Suprapubic skin (tissue), 4 donors: ENCODE data around the gene AGAP6. TPM values are rescaled to one million over a fixed set of nuclear protein-coding genes. Genes with fewer than 3 reads are reported as not detected.
"Not testable (repeated sequence)": the region's sequence is repeated elsewhere in the genome, so short reads cannot be mapped to it uniquely, and the experiment has no call there.

ENCODE experiments used
- DNase-seq, 2 donors: peaks; one replicate each; pipeline ENCODE4 v3.0.0-alpha.2; 2019; ENCODE audit warnings: low spot score in 2 of 2
- H3K27ac ChIP-seq: fragments of 200-600 bp; sonication (generic); one replicate; pipeline ENCODE4 v1.5.1; 2019
- H3K27me3 ChIP-seq: fragments of 200-600 bp; sonication (generic); one replicate; pipeline ENCODE4 v1.5.1; 2019
- H3K36me3 ChIP-seq: fragments of 200-600 bp; sonication (generic); one replicate; pipeline ENCODE4 v1.5.1; 2019
- H3K4me1 ChIP-seq: fragments of 200-600 bp; sonication (generic); one replicate; pipeline ENCODE4 v1.5.1; 2019
- H3K4me3 ChIP-seq: fragments of 200-600 bp; sonication (generic); one replicate; pipeline ENCODE4 v1.5.1; 2019; ENCODE audit warnings: mild to moderate bottlenecking
- H3K9me3 ChIP-seq: fragments of 200-600 bp; sonication (generic); one replicate; pipeline ENCODE4 v1.5.1; 2019
- EP300 ChIP-seq: sonication (generic); formaldehyde crosslinking; IDR thresholded peaks from one replicate; pipeline ENCODE4 v1.6.1; 2017; ENCODE audit warnings: antibody characterized with exemption
- POLR2A ChIP-seq, 2 donors: fragments of 450-650 bp; IDR thresholded peaks; one replicate each; pipeline ENCODE4 v1.6.1; 2017; ENCODE audit warnings: antibody characterized with exemption in 2 of 2, mild to moderate bottlenecking in 2 of 2, moderate library complexity in 2 of 2
- POLR2AphosphoS5 ChIP-seq, 3 donors: sonication (generic); formaldehyde crosslinking; IDR thresholded peaks; one replicate each; pipeline ENCODE4 v1.6.1; 2017; ENCODE audit warnings: antibody characterized with exemption in 3 of 3
- WGBS: methylation state at CpG from one replicate; pipeline ENCODE4 v1.1.5; 2018; 5-methylcytosine and 5-hydroxymethylcytosine counted together
- total RNA-seq, 4 donors: library from RNA; depleted of rRNA; stranded (reverse); fragments of >200 nt; gene quantifications; one replicate each; pipeline ENCODE4 v1.1.0, GENCODE V29; 2016
- TF ChIP-seq, protein P1 (sequence below), 2 donors: fragments of 200-600 bp in 1 of 2; fragments of 450-650 bp in 1 of 2; sonication (generic) in 1 of 2; IDR thresholded peaks; one replicate each; pipeline ENCODE4 v1.5.1; 2016 to 2019; ENCODE audit warnings: antibody characterized with exemption in 2 of 2, mild to moderate bottlenecking in 1 of 2, moderate library complexity in 1 of 2

Gene AGAP6
- total RNA-seq, 4 donors from 2014 or later: 8.1 to 43.4 (median 13.8) TPM

DNA sequence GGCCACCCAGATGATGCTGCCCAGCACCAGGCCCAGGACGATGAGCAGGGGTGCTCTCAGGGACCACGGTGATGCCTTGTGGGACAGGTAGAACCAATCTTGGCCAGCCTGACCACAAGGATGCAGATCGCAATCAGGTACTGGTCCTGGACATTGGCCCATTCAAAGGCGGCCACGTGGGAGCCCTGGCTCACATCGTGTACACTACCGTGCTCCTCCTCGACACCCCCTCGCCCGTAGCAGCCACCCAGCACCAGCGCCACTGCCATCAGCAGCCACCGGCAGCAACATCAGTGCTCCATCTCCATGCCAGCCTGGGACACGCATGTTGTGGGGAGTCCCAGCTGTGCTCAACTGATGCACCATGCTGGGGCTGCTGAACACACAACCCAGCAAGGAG, 39.0 kb downstream of the AGAP6 start:
- TF ChIP-seq, protein P1, sequence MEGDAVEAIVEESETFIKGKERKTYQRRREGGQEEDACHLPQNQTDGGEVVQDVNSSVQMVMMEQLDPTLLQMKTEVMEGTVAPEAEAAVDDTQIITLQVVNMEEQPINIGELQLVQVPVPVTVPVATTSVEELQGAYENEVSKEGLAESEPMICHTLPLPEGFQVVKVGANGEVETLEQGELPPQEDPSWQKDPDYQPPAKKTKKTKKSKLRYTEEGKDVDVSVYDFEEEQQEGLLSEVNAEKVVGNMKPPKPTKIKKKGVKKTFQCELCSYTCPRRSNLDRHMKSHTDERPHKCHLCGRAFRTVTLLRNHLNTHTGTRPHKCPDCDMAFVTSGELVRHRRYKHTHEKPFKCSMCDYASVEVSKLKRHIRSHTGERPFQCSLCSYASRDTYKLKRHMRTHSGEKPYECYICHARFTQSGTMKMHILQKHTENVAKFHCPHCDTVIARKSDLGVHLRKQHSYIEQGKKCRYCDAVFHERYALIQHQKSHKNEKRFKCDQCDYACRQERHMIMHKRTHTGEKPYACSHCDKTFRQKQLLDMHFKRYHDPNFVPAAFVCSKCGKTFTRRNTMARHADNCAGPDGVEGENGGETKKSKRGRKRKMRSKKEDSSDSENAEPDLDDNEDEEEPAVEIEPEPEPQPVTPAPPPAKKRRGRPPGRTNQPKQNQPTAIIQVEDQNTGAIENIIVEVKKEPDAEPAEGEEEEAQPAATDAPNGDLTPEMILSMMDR (IDR thresholded peaks at IDR 0.05): no peak
- TF ChIP-seq EP300 (no peak), POLR2AphosphoS5 (IDR thresholded peaks at IDR 0.05) (no peak), POLR2A (IDR thresholded peaks at IDR 0.05) (no peak)
- Histone ChIP-seq H3K27ac (no peak overlapping the region), H3K36me3 (no peaks in the 10 kb centered on the region), H3K4me1 (no peaks in the 10 kb centered on the region), H3K9me3 (no peaks in the 10 kb centered on the region), H3K4me3 (no peak overlapping the region), H3K27me3 (peaks cover 21% of the 10 kb centered on the region)
- WGBS: 87% methylated on average over 11 of the region's 13 CpGs
- no peak for DNase-seq

DNA sequence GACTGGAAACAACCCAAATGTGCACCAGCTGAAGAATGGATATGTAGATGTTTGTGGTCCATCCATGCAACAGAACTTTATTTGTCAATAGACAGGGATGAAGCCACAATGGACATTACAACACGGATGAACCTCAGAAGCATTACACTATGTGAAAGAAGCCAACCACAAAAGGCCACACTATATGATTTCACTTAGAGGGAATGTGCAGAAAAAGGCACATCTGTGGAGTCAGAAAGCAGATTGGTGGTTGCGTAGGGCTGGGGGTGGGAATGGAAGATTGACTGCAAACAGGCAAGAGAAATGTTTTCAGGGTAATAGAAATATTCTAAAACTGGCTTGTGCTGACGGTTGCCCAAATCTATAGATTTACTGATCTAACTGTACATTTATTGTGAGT, 45.3 kb downstream of the AGAP6 start:
- DNase-seq: no peak
- Histone ChIP-seq H3K4me3 (no peak overlapping the region), H3K27me3 (no peaks in the 10 kb centered on the region), H3K9me3 (no peaks in the 10 kb centered on the region), H3K27ac (no peak overlapping the region), H3K36me3 (no peaks in the 10 kb centered on the region), H3K4me1 (no peaks in the 10 kb centered on the region)
- 43% methylated on average over 3 of the region's 3 CpGs for WGBS
- TF ChIP-seq, protein P1 (IDR thresholded peaks at IDR 0.05): no peak
- no peak for TF ChIP-seq POLR2AphosphoS5 (IDR thresholded peaks at IDR 0.05)
- no peak for TF ChIP-seq EP300
- no peak for TF ChIP-seq POLR2A (IDR thresholded peaks at IDR 0.05)

DNA sequence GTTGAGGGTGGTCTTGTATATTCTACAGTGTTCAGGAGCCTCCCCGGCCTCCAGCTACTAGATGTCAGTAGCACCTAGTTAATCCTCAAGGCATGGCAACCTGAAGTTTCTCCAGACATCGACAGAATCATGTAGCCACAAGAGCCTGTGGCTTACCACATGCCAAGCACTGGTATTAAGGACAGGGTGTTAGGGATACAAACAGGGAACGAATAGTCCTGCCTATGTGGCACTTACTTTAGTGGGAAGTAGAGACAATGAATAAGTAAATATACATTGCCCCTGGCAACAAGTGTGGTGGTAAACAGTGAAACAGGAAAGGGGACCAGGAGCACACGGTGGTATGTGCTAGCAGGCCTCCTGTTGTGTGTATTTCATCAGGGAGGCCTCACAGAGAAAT, 47.1 kb downstream of the AGAP6 start:
- H3K36me3 ChIP-seq, H3K27me3 ChIP-seq, H3K4me3 ChIP-seq, DNase-seq, H3K9me3 ChIP-seq, H3K27ac ChIP-seq, H3K4me1 ChIP-seq: not testable (repeated sequence)
- WGBS: 70% methylated on average over 3 of the region's 4 CpGs

DNA sequence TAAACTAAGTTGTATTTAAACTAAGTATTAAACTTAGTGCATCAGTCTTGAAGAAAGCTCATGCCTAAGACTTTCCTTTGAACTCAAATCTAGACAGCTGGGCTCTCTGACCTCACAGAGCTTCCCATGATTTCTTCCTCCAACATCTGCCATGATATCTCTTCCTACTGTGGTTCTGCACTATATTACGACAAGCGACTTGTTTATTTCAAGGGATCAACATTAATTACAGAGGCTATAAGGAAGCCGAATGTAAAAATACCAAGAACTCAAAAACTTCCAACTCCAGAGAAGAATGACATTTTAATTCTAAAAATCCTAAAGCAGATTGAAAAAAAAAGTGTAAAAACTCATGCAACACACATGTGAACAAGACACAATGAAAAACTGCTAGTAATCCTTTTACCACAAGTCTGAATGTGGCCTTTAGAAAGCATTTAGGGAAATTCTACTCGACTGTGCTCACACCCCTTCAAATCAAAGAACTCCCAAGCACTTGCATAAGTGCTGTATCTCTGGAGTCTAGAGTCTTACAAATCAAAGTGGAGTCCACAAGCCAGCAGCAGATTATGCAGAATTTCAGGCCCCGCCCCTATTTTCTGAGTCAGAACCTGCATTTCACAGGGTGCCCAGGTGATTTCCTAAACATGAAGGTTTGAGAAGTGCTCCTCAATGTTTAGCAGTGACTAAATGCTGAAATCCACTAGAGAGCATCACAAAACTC, 56.9 kb downstream of the AGAP6 start:
- TF ChIP-seq POLR2AphosphoS5 (IDR thresholded peaks at IDR 0.05) (no peak), POLR2A (IDR thresholded peaks at IDR 0.05) (no peak), EP300 (no peak)
- TF ChIP-seq, protein P1 (IDR thresholded peaks at IDR 0.05): no peak
- Histone ChIP-seq H3K36me3 (no peaks in the 10 kb centered on the region), H3K4me1 (no peaks in the 10 kb centered on the region), H3K4me3 (no peak overlapping the region), H3K27me3 (no peaks in the 10 kb centered on the region), H3K9me3 (no peaks in the 10 kb centered on the region), H3K27ac (no peak overlapping the region)
- WGBS: 71% methylated on average over 5 of the region's 5 CpGs
- no peak for DNase-seq

DNA sequence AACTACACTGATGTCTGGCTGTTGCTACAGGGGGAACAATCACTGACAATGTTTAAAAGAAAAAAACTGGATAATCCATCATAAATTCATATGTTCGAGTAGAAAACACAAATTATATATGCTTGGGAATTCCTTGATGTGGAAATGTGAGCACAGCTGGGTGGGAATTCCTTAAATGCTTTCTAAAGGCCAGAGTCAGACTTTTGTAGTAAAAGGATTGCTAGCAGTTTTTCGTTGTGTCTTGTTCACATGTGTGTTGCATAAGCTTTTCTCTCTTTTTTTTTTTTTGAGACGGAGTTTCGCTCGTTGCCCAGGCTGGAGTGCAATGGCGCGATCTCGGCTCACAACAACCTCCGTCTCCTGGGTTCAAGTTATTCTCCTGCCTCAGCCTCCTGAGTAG, 58.3 kb downstream of the AGAP6 start:
- not testable (repeated sequence) for DNase-seq, H3K27me3 ChIP-seq, H3K4me1 ChIP-seq, H3K9me3 ChIP-seq, H3K4me3 ChIP-seq, H3K36me3 ChIP-seq, H3K27ac ChIP-seq
- WGBS: 59% methylated on average over 9 of the region's 9 CpGs

DNA sequence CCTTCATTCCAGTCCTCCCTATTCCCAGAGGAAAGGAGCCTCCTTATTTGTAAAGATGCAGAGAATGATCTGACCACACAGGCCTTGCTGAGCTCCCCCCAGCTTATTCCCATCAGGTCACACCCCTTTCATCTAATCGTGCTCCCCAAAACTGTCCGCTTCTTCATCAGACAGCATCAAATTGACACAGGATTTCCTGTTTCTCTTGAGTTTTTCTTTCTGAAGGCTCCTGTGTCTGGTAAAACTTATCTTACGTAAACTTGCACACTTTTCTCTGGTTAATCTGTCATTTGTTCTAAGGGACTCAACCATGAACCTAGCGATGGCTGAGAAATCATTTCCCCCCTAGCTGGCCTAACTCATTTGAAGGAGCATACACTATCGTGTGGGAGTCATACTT, 59.4 kb downstream of the AGAP6 start:
- H3K9me3 ChIP-seq, H3K36me3 ChIP-seq, DNase-seq, H3K27ac ChIP-seq, H3K4me1 ChIP-seq, H3K27me3 ChIP-seq, H3K4me3 ChIP-seq: not testable (repeated sequence)
- 84% methylated on average over 5 of the region's 5 CpGs for whole genome bisulfite sequencing

DNA sequence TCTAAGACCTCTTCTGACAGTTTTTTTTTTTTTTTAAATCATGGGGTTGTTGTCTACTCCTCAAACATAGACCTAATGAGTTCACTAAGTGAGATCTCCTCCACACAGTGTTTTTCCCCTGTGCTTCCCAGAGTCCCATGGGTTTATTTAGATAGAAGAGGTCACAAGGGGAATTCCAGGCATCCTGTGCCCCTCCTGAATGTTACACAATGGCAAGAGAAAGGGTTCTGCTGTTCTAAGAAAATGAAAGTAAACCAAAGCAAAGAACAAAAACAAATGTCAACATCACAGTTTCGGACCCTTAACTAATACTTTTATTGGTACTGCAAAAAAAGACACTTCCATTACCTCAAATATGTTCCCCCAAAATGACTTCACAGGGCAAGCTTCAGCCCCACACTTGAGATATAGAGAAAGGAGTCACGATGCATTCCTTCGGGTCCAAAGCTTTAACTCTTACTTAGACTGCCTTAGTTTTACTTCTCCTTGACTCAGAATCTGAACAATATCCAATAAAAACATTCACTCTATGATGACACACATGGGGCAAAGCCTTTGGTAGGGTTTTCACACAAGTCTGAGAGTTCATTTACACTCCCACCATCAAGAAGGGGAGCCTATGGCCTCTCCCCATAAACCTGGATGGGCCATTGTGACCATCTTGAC, 63.9 kb downstream of the AGAP6 start:
- not testable (repeated sequence) for H3K36me3 ChIP-seq, H3K9me3 ChIP-seq, H3K4me3 ChIP-seq, DNase-seq, H3K27ac ChIP-seq, H3K4me1 ChIP-seq, H3K27me3 ChIP-seq
- 64% methylated on average over 3 of the region's 3 CpGs for WGBS

DNA sequence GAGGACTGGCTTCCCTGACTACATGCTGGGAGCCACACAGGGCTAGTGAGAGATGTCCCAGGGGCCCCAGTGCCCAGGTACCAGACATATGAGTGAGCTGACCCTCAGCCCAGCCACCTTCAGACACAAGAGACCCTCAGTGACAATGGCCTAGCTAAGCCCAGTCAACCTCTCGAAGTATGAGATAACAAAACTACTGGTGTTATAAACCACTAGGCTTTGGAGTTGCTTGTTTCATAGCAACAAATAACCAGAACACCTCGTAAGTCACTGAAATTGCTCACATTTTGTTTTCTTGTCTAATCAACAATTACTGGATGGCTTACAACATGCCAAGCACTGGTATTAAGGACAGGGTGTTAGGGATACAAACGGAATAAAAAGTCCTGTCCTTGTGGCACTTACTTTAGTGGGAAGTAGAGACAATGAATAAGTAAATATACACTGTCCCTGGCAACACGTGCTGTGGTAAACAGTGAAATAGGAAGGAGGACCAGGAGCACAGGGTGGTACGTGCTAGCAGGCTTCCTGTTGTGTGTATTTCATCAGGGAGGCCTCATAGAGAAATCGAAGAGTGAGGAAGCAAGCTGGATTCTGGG, 64.7 kb downstream of the AGAP6 start:
- not testable (repeated sequence) for H3K9me3 ChIP-seq, DNase-seq, H3K27ac ChIP-seq, H3K27me3 ChIP-seq, H3K4me3 ChIP-seq, H3K36me3 ChIP-seq, H3K4me1 ChIP-seq
- WGBS: 81% methylated on average over 6 of the region's 6 CpGs

DNA sequence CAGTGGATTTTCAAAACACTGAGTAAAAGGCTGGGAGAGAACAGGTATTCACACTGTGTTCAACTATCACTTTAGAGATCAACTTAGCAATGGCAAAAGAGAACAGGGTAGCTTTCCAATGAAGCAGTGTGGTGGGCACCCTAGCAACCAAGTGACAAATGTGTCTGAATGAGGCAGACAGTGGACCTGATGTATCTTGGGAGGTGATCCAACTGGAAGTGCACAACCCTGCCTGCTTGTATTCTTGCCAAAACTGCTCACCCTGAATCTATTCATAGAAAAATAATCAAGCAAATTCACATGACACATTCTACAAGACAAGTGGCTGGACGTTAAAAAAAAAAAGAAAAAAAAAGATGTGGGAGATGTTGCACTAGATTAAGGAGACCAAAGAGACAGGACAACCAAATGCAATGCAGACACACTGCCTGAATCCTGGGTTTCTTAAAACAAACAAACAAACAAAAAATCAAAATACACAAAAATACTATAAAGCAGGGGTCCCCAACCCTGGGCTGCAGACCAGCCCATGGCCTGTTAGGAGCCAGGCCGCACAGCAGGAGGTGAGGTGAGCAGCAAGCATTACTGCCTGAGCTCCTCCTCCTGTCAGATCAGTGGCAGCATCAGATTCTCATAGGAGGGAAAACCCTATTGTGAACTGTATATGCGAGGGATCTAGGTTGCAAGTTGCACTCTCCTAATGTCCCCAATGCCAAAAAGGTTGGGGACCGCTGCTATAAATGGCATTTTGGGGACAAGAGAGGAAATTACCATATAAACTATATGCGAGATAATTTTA, 67.5 kb downstream of the AGAP6 start:
- not testable (repeated sequence) for DNase-seq, H3K4me1 ChIP-seq, H3K9me3 ChIP-seq, H3K27me3 ChIP-seq, H3K27ac ChIP-seq, H3K36me3 ChIP-seq, H3K4me3 ChIP-seq
- 73% methylated on average over 5 of the region's 5 CpGs for WGBS

DNA sequence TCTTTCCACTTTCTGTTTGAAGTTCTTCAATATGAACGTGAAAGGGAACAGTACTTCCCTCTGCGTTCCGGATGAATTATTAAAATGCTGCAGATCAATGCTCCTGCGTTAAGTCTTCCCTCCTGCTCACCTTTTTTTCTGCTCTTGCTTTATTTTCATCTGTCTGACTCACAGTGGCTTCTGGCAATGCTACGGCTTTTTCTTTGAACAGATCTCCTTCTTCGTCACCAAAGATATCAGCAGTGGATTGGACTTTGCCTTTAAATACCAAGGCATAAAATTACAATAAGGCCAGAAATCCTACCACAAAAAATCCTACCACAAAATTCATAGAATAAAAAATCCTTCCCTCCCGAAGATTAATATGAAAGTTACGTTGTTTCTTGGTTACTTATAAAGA, 68.4 kb downstream of the AGAP6 start:
- H3K9me3 ChIP-seq, H3K36me3 ChIP-seq, H3K4me1 ChIP-seq, H3K4me3 ChIP-seq, DNase-seq, H3K27me3 ChIP-seq, H3K27ac ChIP-seq: not testable (repeated sequence)
- WGBS: 90% methylated on average over 8 of the region's 8 CpGs
